Stimulated activated effector memory CD8-positive, alpha-beta T cell treated with anti-CD3 and anti-CD28 coated beads, Interleukin-12 subunit alpha, Interleukin-12 subunit beta, amount 100 ng/mL, for 72 hours (primary cell): ENCODE results near the gene COL21A1.
"Not testable (repeated sequence)": the region's sequence is repeated elsewhere in the genome, so short reads cannot be mapped to it uniquely, and the experiment has no call there.

Experiments used
- ATAC-seq: fragments of 150-1000 bp; cut with Tn5 transposase; 2 replicates; pipeline ENCODE4 v1.10.0; 2021
- DNase-seq, 2 donors: peaks; one replicate each; pipeline ENCODE4 v3.0.0; 2021 to 2022; ENCODE audit warnings: low spot score in 2 of 2
- H3K27ac Mint-ChIP-seq: one replicate; pipeline ENCODE4 v1.8.0; 2022; ENCODE audit warnings: mild to moderate bottlenecking, mixed read lengths
- H3K36me3 Mint-ChIP-seq: one replicate; pipeline ENCODE4 v1.8.0; 2022; ENCODE audit warnings: mild to moderate bottlenecking, mixed read lengths
- H3K4me1 Mint-ChIP-seq: one replicate; pipeline ENCODE4 v1.8.0; 2022; ENCODE audit warnings: mixed read lengths
- H3K4me3 Mint-ChIP-seq: one replicate; pipeline ENCODE4 v1.8.0; 2022; ENCODE audit warnings: mild to moderate bottlenecking, mixed read lengths
- H3K9me3 Mint-ChIP-seq: one replicate; pipeline ENCODE4 v1.8.0; 2022; ENCODE audit warnings: mixed read lengths

COL21A1 gene

GRCh38 chr6:56019973-56020372, 227.4 kb downstream of the COL21A1 start:
- Mint-ChIP-seq H3K4me1 (no peaks in the 10 kb centered on the region), H3K9me3 (peaks cover 22% of the 10 kb centered on the region), H3K36me3 (peaks cover 4% of the 10 kb centered on the region), H3K4me3 (no peak overlapping the region), H3K27ac (no peak overlapping the region)
- no peak for ATAC-seq
- DNase-seq = no peak

GRCh38 chr6:56017198-56017597, 230.2 kb downstream of the COL21A1 start:
- Mint-ChIP-seq H3K9me3 (peaks cover 25% of the 10 kb centered on the region), H3K36me3 (peaks cover 4% of the 10 kb centered on the region), H3K27ac (no peak overlapping the region), H3K4me3 (no peak overlapping the region), H3K4me1 (no peaks in the 10 kb centered on the region)
- no peak for ATAC-seq
- DNase-seq = no peak

GRCh38 chr6:56014039-56014438, 233.3 kb downstream of the COL21A1 start:
- not testable (repeated sequence) for H3K27ac Mint-ChIP-seq, H3K36me3 Mint-ChIP-seq, ATAC-seq, H3K4me3 Mint-ChIP-seq, DNase-seq, H3K4me1 Mint-ChIP-seq
- H3K9me3 Mint-ChIP-seq = peaks cover 20% of the 10 kb centered on the region

GRCh38 chr6:56009636-56010035, 237.7 kb downstream of the COL21A1 start:
- Mint-ChIP-seq H3K4me3 (no peak overlapping the region), H3K9me3 (peaks cover 9% of the 10 kb centered on the region), H3K27ac (no peak overlapping the region), H3K4me1 (no peaks in the 10 kb centered on the region), H3K36me3 (no peaks in the 10 kb centered on the region)
- DNase-seq = no peak
- ATAC-seq = no peak
